NK-92 (cell line): ENCODE results near the gene MGMT.

ENCODE experiments used
- DNase-seq: peaks from one replicate; lab custom pipeline; 2025; ENCODE audit not compliant: unreplicated experiment; lab: John Stamatoyannopoulos, UW

MGMT gene

DNA sequence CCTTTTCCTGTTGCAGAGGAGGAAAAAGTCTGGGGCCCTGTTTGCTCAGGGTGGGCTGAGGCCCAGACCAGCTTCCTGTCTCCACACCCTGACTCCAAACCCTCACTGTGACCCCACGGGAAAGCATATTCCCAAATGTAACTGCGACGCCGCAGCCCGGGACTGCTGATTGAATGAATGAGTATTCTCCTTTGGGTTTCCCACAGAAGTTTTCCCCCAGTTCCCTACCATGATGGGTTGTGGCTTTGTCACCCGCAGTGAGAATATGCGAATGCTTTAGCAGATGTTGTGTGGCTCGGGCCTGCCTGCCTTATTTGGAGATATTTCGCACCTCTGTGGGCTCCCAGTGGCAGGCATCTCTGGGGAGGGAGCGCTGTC is 50.6 kb downstream of the MGMT start:
- DNase-seq: no peak

DNA sequence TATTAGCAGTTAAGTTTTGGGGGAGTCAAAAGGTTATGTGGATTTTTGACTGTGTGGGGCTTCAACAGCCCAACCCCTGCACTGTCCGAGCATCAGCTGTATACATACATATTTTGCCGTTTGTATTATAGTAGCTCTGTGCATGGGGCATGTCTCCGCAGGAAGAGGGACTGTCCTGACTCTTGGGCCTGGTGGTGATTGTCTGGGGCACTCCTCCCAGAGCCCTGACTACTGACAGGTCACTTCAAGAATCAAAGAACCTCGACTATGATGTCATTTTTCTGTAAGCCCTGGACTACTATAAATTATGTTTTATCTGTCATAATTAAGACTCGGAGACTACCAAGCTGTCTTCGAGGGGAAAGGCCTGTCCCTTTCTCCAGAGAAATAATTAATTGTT is 51.8 kb downstream of the MGMT start:
- DNase-seq: no peak

- no peak for DNase-seq
Measured at GRCh38 chr10:129520440-129521080, 53.5 kb downstream of the MGMT start.

GRCh38 chr10:129521161-129522025 is 54.4 kb downstream of the MGMT start:
- no peak for DNase-seq

DNA sequence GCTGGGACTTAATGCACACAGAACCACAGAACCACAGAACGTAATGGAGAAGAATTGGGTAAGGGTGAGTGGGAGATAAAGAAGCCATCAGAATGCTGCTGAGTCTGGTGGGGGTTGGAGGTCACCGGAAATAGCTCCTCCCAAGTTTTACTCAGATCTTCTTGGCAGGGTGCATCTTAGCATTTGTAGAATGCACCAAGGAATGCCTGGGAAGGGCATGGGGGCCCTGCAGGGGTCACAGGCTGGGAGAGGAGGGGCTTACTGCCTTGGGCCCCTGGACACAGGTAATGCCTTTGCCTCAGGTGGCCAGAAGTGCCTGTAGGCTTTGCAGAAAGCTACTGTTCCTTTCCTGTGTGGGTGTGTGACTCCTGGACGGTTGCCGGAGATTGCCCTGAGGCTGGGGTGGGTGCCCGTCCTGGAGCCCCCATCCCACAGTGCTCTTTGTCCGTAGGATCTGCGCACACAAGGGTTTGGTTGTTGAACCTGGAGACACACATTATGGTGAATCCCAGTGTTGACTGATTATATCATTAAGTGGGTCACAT is 55.1 kb downstream of the MGMT start:
- DNase-seq: no peak

DNA sequence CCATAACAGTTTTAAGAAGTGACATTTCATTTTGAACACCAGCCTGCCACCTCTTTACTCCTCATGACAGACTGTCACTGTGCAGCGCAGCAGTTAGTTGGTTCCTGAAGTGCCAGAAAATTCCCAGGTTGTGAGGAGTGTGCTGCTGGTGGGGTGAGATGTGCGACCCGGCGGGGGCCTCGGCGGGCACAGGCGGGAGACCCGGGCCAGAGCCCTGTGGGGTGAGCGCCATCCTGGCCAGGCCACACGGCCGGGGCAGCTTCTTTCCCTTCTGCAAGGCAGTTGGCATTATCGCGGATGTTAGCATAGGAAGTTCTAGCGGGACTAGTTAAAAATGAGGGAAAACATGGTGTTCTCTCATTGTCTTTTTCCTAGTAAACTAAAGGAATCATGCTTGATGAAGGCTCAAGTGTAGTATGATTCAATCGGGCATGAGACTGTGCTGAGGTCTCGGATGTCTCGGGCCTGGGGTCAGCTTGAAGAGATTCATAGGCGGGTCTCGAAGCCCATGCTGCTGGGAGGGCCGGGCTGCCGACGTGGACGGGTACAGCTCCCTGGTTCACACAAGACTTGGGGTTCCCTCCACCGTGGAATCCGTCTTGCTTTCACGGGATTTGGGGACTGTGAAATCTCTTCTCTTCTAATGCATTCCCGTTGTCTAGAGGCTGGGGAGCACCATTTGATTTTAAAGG is 56.1 kb downstream of the MGMT start:
- DNase-seq: no peak

- no peak for DNase-seq
Measured at GRCh38 chr10:129523723-129524316, 56.8 kb downstream of the MGMT start.

DNA sequence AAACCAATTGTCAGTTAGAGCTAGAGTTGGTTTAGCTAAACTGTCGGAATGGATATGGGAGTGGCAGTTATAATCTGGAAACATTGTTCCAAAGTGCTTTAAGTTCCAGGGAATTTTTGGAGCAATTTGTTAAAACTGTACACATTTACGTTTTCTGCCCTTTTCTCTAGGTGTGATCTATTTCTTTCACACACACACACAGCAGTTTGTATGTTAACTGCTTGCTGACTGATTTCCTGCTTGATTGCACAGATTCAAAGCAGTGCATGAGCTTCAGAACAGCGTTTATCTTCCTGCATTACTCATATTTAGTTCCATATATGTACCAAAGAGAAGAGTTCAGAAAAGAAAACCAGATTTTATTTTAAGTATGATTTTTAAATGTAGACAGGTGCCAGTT is 57.9 kb downstream of the MGMT start:
- DNase-seq: no peak

- no peak for DNase-seq
Measured at GRCh38 chr10:129525401-129525801, 58.4 kb downstream of the MGMT start.

- DNase-seq: no peak
Measured at GRCh38 chr10:129526943-129527342, 59.9 kb downstream of the MGMT start.

- DNase-seq: no peak
Measured at GRCh38 chr10:129528376-129528978, 61.4 kb downstream of the MGMT start.

- no peak for DNase-seq
Measured at GRCh38 chr10:129530581-129530980, 63.5 kb downstream of the MGMT start.

GRCh38 chr10:129531195-129531968 is 64.3 kb downstream of the MGMT start:
- no peak for DNase-seq

- no peak for DNase-seq
Measured at GRCh38 chr10:129531969-129532660, 65.1 kb downstream of the MGMT start.

DNA sequence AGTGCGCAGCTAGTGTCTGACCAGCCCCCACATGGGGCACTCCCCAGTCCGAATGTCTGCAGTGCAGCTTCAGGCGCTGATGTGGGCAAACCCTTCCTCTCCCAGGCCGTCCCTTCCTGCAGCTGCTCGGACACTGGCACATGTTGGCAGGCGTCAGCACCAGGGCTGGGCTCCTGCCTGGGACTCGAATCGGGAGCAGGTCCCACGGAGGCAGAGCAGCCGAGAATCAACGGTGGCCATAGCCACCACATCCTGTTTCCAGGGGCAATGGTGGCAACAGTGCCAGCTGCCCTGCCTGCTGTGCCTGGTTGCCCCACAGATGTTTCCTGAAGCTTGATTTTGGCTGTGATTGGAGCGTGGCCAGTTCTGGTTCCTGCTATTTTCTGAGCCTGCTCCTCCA is 65.8 kb downstream of the MGMT start:
- DNase-seq: no peak

DNA sequence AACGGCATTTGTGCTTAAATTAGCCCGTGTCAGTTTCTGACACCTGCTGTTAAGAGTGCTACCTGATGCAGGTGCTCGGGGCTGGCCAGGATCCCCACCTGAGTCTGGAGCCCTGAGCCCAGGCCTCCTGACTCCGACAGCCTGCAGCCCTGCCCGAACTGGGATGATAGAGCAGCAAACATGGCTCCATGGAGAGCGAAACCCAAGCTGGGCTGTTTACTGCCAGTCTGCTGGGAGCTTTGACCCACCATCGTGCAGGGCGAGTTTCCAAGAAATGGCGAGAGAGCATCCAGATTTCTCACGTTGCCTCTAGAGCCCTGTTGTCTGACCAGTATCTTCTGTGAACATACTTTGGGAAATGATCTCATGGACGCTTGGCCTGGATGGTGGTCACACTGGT is 66.2 kb downstream of the MGMT start:
- no peak for DNase-seq

- no peak for DNase-seq
Measured at GRCh38 chr10:129534826-129535225, 67.8 kb downstream of the MGMT start.

GRCh38 chr10:129536336-129536735 is 69.3 kb downstream of the MGMT start:
- no peak for DNase-seq

DNA sequence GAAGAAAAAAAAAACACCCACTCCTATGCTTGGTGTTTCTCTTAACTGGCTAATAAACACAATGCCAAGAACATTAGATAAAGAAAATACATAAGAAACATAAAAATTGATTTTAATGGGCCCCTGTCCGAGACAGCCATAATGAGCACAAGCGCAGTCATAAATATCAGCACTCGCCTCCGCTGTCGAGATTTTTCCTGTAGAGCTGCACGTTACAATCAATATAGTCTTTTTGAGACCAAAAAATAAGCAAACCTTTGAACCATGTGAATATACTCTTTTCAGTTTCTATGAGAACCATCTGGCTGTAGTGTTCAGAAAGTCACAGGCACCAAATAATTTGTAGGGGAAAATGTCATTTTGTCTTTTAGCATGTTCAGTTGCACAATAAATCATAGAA is 70.1 kb downstream of the MGMT start:
- no peak for DNase-seq

- DNase-seq: no peak
Measured at GRCh38 chr10:129538236-129538635, 71.2 kb downstream of the MGMT start.
